Measurements from ENCODE around the gene IGSF23.
"Not testable (repeated sequence)": the region's sequence is repeated elsewhere in the genome, so short reads cannot be mapped to it uniquely, and the experiment has no call there.

Gene IGSF23

DNA sequence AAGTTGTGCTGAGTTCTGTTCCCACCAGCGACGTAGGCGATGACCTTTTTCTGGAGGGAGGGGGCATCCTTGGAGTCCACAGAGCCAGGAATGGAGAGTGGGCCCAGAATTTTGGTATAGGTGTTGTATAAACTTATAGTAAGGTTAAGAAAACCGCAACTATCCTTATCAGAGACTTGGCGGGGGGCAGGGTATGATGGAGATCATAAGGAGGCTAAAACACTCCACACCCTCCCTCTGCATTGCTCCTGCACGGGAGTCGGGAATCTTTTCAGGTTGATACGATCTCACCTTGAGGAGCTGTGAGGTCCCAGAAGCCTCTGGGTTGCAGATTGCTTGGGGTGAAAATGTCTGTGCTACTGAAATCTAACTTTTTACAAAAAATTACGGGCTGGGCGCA is 51.6 kb downstream of the IGSF23 start:
- DNase-seq (ENCODE audit: low read depth, low spot score) = no peak

DNA sequence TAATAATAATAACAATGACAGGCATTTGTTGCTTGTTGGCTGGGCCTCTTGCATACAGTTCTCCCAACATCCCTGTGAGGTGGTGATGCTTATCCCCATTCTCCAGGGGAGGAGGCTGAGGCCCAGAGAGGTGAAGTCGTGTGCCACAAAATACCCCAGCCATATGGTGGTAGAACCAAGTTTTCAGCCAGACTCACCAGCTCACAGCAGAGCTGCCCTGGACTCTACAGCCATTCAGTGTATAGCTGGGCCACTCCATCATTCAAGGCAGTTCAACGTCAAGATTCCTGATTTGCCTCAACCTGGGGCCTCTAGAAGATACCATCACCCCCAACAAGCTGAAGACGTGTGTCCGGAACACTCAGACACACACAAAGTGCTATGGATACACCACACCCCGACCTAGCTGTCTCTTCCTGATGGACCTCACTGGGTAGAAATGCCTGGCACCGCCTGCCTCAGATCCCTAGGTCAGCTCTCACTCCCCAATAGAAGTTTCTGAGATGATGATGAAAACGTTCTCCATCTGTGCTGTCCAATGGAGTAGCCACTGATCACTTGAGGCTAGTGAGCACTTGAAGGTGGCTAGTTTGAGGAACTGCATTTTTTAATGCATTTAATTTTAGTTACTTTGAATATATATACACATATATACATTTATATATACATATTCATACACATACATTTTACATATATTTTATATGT is 53.6 kb downstream of the IGSF23 start:
- no peak for DNase-seq (ENCODE audit: low read depth, low spot score)

GRCh38 chr19:44668985-44669764 is 55.8 kb downstream of the IGSF23 start:
- DNase-seq (ENCODE audit: low read depth, low spot score) = no peak

DNA sequence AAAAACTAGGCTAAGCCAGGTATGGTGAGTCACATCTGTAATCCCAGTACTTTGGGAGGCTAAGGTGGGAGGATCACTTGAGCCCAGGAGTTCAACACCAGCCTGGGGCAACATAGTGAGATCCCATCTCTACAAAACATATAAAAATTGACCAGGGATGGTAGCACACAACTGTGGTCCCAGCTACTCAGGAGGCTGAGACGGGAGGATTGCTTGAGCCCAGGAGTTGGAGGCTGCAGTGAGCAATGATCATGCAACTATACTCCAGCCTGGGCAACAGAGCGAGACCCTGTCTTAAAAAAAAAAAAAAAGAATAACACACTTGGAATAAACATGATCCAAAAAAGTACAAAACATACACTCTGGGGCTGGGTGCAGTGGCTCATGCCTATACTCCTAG is 56.7 kb downstream of the IGSF23 start:
- DNase-seq (ENCODE audit: low read depth, low spot score) = not testable (repeated sequence)

DNA sequence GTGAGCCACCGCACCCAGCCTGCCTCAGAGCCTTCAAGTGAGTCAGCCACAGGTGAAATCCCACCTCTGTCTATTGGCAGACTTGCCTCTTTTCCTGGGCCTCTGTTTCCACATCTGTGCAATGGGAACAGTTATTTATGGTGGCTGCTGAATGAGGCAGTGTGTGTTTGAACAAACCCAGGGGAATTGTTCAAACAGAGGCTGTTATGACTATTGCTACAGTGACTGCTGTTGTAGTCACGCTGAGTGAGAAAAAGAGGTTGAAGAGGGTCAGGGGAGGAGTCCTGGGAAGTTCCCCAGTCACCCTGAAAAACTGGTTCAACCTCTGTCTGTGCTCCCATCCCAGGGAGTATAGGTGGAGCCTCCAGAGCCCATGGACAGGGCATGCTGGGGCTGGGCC is 58.0 kb downstream of the IGSF23 start, which contains the start of gene CEACAM19:
CEACAM19 (plus strand) TSS at position 83 of the 400 bp plus-strand sequence. CDS start 450 bp downstream, outside the sequence.
- no peak for DNase-seq (ENCODE audit: low read depth, low spot score)

DNA sequence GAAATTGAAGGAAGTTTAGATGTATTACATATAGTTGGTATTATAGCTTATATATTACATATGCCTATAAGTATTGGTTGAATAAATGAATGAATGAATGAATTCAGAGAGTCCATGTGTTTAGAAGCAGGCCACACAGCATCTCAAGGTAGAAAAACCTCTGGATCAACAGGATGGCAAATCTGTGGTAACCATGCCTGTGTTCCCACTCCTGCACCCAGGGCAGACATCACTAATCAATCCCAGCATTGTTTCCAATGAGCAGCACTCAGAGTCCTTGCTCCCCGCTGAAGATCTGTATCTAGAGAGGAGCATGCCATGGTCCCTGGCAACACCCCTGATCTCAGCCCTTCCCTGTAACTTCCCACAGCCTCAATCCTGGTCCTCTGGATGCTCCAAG is 58.9 kb downstream of the IGSF23 start:
- no peak for DNase-seq (ENCODE audit: low read depth, low spot score)

- DNase-seq (ENCODE audit: low read depth, low spot score) = no peak
Observed at GRCh38 chr19:44673510-44673909, 60.1 kb downstream of the IGSF23 start.

- DNase-seq (ENCODE audit: low read depth, low spot score) = no peak
Observed at GRCh38 chr19:44675521-44675920, 62.2 kb downstream of the IGSF23 start.

DNA sequence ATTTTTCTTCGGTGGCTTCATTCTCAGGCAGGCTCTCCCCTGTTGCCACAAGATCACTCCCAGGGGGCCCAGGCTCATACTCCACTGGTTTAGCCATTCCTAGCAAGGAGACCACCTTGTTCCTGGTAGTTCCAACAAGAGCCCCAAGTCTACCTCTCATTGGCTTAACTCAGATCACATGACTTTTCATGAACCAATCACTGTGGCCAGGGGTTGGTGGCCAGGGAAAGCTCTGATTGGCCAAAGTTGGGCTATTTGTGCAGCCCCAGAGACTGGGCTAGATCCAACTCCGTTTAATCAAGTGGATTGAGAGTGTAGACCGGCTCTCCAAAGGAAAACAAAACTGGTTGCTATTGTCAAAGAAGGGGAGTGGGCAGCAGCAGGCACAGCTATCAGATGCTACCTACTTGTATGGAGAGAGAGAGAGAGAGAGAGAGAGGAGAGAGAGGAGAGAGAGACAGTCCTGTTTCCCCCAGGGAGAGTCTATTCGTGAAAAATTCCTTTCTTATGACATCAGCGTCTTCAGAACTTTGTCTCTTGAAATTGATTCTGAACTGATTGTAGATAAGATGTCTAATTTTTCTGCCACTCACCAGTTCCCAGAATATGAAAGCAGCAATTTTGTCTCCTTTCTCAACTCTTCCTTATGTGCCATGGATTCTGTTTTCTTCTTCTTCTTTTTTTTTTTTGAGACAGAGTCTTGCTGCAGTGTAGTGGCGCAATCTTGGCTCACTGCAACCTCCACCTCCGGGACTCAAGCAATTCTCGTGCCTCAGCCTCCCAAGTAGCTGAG is 63.9 kb downstream of the IGSF23 start:
- peak; percentile 74 for DNase-seq (ENCODE audit: low read depth, low spot score)

GRCh38 chr19:44680536-44680935 is 67.2 kb downstream of the IGSF23 start:
- DNase-seq (ENCODE audit: low read depth, low spot score) = no peak

DNA sequence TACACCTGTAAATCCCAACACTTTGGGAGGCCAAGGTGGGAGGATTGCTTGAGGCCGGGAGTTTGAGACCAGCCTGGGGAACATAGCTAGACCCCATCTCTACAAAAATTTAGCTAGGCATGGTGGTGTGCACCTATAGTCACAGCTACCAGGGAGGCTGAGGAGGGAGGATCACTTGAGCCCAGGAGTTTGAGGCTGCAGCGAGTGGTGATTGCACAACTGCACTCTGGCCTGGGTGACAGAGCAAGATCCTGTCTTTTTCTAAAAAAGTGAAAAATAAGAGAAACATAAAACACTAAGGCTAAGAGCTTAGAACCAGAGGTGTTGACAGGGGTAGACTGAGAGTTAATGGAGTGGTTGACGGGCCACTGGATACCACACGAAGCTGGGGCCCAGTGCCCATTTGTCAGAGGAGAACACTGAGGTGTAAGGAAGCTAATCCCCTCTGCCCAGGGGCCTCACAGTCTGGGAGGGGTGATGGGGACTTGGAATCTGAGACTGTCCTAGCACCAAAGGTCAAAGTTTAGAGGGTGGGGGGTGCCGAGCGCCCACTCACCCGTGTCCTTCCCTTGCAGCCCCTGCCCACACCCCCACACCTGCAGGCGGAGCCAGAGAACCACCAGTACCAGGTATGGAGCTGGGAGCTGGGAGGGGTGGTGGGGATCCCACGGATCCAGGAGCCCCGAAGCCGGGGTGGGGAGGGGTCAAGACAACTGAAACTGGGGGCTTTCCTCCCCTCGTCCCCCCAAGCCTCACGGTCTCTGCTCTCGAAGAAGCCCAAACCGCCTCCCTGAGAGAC is 68.8 kb downstream of the IGSF23 start:
- no peak for DNase-seq (ENCODE audit: low read depth, low spot score)

GRCh38 chr19:44682807-44683206 is 69.4 kb downstream of the IGSF23 start:
- no peak for DNase-seq (ENCODE audit: low read depth, low spot score)

GRCh38 chr19:44683434-44684210 is 70.3 kb downstream of the IGSF23 start:
- DNase-seq (ENCODE audit: low read depth, low spot score) = no peak

DNA sequence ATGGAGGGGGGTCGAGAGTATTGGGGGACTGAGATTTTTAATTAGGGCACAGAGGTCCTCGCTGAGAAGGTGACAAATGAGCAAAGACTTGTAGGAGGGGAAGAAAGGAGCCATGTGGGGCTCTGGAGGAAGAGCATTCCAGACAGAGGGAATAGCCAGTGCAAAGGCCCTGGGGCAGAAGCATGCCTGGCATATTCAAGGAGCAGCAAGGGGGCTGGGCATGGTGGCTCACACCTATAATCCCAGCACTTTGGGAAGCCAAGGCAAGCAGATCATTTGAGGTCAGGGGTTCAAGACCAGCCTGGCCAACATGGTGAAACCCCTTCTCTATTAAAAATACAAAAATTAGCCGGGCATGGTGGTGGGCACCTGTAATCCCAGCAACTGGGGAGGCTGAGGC is 71.0 kb downstream of the IGSF23 start:
- DNase-seq (ENCODE audit: low read depth, low spot score) = not testable (repeated sequence)

DNA sequence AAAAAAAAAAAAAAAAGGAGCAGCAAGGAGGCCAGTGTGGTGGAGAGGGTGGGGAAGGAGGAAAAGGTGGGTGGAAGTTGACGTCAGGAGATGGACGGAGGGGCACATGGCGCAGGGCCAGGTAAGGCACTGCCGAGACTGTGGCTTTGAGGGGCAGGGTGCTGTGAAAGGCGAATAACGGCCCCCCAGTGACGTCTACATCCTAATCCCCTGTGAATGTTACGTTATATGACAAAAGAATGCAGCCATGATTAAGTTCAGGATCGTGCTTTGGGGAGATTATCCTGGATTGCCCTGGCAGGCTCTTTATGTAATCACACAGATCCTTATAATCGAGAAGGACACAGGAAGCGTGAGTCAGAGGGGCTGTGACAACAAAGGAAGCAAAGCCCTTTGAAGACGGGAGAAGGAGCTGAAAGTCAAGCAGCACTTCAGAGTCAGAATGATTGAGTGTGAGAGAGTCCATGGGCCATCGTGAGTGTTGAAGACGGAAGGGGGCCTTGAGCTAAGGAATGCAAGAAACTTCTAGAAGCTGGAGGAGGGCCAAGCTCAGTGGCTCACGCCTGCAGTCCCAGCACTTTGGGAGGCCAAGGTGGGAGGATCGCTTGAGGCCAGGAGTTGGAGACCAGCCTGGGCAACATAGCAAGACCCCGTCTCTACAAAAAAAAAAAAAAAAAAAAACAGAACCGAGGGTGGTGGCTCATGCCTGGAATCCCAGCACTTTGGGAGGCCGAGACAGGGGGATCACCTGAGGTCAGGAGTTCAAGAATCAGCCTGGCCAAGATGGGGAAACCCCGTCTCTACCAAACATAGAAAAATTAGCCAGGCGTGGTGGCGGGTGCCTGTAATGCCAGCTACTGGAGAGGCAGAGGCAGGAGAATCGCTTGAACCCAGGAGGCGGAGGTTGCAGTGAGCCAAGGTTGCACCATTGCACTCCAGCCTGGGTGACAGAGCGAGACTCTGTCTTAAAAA is 71.8 kb downstream of the IGSF23 start:
- DNase-seq (ENCODE audit: low read depth, low spot score) = no peak

- DNase-seq (ENCODE audit: low read depth, low spot score) = no peak
Observed at GRCh38 chr19:44685877-44686276, 72.5 kb downstream of the IGSF23 start.

Measured in iPS DF 19.7 (cell line).